RPMI8226 (cell line): ENCODE results near the gene ZSWIM1.
A peak's percentile ranks its signal among the peaks of the same experiment; 100 is the strongest.
"Not testable (repeated sequence)": the region's sequence is repeated elsewhere in the genome, so short reads cannot be mapped to it uniquely, and the experiment has no call there.

ENCODE experiments used
- DNase-seq: peaks from one replicate; pipeline ENCODE4 v3.0.0-alpha.2; 2015

ZSWIM1 gene

DNA sequence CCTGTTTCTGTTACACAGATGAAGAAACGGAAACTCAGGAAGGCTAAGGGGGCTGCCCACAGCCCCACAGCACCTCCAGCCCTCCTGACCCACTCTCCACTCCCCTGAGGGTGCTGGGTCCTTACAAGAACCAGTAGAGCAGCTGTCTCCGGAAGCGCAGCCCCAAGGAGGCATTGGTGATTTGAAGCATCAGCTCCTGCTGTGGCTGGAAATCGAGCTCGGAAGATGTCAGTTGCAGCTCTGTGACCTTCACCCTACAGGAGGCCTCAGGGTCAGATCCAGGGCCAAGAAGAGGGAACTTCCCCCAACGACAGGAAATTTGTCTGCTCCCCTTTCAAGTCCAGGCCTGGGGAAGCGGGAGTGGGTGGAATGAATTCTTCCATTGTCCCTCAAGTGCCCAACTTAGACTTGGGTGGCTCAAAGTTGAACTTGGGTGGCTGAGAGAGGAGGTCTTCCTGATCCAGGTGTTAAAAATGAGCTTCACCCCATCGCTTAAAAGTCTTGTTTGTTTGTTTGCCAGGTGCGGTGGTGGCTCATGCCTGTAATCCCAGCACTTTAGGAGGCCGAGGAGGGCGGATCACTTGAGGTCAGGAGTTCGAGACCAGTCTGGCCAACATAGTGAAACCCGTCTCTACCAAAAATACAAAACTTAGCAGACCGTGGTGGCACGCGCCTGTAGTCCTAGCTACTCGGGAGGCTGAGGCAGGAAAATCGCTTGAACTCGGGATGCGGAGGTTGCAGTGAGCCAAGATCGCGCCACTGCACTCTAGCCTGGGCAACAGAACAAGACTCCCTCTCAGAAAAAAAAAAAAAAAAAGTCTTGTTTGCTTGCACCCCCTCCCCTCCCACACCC lies 29.0 kb downstream of the ZSWIM1 start:
- DNase-seq: no peak

- DNase-seq: peak; percentile 78
Measured at GRCh38 chr20:45910670-45911485, 29.9 kb downstream of the ZSWIM1 start.

DNA sequence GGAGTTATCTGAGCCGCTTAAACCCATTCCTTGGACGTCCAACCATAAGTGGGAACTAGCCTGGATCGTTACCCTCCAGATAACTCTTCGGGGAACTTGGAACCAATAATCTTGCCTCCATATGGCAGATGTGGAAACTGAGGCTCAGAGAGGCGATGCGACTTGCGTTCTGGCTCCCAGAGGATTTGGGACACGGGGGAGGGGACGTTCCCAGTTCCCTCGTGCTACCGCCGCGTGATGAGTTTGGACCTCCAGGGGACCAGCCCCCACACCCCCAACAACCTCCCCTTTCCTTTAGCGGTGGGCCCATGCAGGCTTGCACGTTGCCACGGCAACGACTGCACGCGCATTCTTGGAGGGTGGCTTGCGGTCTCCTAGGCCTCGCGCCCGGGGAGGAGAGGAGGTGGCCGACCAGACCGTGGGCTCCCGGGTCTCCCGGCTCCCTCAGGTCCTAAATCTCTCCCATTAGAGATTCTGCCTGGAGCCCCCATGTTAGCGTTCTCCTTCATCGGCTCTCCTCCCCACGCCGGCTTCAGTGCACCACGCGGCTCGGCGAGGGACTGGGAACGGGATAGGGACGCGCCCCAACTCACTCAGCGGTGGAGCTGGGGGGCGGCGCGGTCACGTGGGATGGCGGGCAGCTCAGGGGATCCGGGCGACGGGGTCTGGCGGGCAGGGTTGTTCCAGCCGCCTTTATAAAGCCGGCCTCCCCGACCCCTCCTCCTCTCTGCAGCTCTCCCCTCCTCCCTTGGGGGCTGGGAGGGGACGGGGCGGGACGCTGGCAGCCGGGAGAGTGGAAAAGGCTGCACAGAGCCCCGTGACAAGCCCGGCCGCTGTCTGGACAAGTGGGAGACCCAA lies 30.7 kb downstream of the ZSWIM1 start, which contains the start of gene PLTP:
TSS of gene PLTP (minus strand) at position 670 of the 858 bp plus-strand sequence. CDS start 703 bp downstream, outside the sequence.
- no peak for DNase-seq

GRCh38 chr20:45912344-45912682 lies 31.3 kb downstream of the ZSWIM1 start:
- no peak for DNase-seq

- DNase-seq: no peak
Measured at GRCh38 chr20:45913116-45913515, 32.1 kb downstream of the ZSWIM1 start.

GRCh38 chr20:45917790-45918141 lies 36.7 kb downstream of the ZSWIM1 start:
- no peak for DNase-seq

GRCh38 chr20:45918182-45918737 lies 37.2 kb downstream of the ZSWIM1 start:
- no peak for DNase-seq

GRCh38 chr20:45918779-45919537 lies 37.9 kb downstream of the ZSWIM1 start:
- no peak for DNase-seq

DNA sequence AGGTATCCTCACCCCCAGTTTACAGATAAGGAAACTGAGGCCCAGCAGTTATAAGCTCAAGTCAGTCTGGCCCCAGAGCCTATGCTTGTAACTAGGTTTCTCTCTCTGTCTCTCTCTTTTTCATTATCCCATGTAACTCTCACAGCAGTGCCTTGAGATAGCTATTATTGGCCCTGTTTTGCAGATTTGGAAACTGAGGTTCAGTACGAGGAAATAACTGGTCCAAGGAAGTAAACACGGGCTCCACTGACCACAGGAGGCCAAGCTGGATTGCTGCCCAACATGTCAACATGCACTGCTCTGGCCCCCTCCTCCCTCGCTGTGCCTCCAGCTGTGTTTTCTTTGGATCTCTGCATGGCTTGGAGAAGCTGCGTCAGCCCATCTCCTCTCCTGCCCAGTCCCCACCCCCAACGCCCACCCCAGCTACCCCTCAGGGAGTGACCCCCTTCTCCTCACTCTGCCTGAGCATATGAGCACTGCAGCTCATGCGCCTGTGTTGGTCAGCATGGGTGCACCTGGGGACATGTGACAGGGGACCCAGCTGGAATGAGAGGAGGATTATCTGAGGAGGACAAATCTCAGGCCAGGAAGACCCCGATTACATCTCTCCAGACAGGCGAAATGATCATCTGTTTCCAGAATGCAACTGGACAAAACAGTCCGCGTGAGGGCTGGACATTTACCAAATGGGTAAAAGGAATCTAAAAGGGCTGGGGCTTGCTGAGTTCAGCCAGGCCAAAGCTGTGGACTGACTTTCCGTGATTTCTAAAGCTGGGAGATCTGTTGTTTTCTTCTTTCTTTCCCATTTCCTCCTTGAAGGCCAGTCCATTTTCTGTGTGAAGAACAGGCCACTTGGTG lies 38.7 kb downstream of the ZSWIM1 start:
- DNase-seq: no peak

DNA sequence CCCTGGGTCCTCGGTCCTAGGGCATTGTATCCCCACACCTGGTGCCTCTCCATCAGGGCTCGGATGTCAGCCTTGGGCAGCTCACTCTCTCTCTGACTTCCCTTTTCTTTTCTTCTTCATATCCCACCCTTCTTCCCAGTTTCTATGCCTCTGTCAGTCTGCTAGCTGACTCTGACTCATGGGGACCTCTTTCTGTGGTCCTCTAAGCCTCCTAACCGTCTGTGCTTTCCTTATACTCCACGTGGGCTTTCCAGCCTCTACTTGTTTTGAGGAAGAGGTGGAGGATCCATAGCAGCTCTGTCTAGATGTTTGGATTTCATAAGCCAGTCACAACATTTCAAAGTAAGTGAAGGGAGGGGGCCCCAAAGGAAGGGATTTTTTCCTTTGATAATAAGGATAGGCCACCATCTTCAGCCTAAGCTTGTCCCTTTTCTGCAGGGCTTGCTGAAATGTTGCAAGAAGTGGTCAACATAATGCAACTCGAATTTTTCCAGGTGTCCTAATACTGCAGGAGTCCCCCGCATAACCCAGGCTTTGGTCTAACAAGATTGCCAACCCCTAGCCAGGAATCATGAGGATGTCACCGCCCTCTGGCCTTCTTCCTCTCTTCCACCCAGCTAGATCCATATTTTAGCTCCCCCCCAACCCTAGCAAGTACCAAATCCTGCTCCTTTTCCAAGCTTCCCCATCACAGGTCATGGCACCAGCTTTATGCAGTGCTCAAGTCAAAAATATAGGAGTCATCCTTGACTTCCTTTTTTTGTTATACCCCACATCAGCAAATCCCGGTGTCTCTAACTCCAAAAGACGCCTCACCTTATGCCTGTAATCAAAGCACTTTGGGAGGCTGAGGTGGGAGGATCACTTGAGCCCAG lies 39.7 kb downstream of the ZSWIM1 start:
- no peak for DNase-seq

DNA sequence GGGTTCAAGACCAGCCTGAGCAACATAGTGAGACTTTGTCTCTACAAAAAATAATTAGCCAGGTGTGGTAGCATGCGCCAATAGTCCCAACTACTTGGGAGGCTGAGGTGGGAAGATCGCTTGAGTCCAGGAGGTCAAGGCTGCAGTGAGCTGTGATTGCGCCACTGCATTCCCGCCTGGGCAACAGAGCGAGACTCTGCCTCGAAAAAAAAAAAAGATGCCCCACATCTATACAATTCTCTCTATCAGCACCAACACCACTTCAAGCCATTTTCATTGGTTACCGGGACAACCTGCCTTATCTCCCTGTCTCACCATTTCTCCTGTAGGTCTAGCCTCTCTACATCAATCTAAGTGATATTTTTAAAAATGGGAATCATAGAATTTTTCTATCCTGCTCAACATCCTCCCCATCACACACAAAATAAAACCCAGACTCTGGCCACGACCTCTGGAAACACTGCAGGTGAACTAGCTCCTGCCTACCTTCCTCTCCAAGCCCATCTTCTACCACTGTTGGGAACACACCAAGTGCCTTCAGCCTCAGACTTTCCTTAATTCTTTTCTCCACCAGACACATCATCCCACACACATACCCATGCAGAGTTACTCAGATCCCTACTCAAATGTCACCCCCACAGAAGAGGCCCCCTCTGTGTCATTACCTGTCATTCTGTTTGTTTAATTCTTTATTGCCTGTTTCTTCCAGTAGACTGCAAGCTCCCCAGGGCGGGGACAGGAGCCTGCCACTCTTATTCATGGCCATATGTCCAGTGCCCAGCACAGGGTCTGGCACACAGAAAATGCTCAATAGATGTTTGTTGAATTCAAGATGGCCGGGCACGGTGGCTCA lies 40.5 kb downstream of the ZSWIM1 start:
- no peak for DNase-seq

DNA sequence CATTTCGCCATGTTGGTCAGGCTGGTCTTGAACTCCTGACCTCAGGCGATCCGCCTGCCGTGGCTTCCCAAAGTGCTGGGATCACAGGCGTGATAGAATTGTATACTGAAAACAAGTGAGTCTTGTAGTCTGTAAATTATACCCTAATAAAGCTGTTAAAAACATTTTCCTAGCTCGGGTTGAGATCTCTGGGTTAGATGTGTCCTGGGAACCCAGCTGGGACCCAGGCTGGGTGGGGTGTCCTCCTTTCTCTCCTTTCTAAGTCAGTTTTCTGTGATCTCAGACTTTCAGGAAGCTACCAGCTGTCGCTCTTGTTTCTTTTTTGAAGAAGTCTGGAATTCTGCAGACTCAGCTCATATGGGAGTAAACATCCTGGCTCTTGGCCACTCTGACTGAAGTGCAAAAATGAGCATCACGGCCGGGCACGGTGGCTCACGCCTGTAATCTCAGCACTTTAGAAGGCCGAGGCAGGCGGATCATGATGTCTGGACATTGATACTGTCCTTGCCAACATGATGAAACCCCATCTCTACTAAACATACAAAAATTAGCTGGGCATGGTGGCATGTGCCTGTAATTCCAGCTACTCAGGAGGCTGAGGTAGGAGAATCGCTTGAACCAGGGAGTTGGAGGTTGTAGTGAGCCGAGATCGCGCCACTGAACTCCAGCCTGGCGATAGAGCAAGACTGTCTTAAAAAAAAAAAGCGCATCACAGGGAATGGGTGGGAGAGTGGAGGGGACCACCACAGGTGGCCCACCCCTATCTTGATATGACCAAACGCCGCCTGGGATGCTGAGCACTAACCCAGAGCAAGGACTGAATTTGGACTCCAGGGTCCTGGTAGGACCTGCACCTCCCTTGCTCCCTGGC lies 43.6 kb downstream of the ZSWIM1 start:
- DNase-seq: peak; percentile 89

- no peak for DNase-seq
Measured at GRCh38 chr20:45925821-45926506, 44.9 kb downstream of the ZSWIM1 start.

DNA sequence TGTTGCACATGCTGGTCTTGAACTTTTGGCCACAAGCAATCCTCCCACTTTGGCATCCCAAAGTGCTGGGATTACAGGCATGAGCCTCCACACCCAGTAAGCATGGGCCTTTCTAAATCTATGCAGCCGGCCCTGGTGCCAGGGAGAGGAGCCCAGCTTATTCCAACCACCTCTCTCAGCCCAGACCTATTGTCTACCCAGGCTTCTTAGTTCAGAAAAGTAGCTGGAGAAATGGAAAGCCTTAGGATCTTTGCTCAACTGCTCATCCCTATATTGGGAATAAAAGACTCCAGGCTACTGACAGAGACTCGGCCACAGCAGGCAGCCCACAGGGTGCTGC lies 45.7 kb downstream of the ZSWIM1 start:
- DNase-seq: no peak

GRCh38 chr20:45927071-45927878 lies 46.2 kb downstream of the ZSWIM1 start:
- no peak for DNase-seq

DNA sequence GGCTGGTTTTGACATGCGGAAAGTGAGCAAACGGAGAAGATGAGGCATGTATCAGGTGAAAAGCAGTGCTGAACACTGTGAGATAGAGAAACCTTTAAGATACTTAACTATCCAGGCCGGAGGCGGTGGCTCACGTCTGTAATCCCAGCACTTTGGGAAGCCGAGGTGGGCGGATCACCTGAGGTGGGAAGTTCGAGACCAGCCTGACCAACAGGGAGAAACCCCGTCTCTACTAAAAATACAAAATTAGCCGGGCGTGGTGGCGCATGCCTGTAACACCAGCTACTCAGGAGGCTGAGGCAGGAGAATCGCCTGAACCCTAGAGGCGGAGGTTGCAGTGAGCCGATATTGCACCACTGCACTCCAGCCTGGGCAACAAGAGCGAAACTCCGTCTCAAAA lies 50.7 kb downstream of the ZSWIM1 start:
- DNase-seq: not testable (repeated sequence)
